Suppressor macrophage treated with lipopolysaccharide for 1 hour (primary cell): ENCODE results near the gene FADS6.

Source experiments
- DNase-seq, 3 donors: peaks; one replicate each; pipeline ENCODE4 v3.0.0-alpha.2; 2020 to 2022

Gene FADS6

GRCh38 chr17:74850310-74850709 is 43.1 kb downstream of the FADS6 start:
- no peak for DNase-seq

GRCh38 chr17:74848656-74849399 is 44.6 kb downstream of the FADS6 start:
- no peak for DNase-seq

DNA sequence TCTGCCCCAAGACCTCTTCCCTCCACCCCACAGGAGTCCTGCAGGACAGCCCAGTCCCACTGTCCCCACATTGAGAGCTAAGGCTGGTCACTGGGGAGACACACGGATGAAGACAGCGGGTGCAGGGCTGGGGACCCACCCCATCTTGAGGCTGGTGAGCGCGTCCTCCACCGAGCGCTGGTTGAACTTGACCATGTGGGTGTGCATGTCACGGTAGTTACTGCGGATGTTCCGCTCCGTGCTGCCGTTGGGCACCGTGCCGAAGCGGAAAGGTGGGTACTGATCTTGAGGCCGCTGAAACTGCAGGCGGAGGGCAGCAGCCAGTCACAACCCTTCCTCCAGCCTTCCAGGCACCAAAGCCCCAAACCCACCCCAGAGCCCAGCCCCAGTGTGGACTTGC is 46.8 kb downstream of the FADS6 start:
- no peak for DNase-seq

DNA sequence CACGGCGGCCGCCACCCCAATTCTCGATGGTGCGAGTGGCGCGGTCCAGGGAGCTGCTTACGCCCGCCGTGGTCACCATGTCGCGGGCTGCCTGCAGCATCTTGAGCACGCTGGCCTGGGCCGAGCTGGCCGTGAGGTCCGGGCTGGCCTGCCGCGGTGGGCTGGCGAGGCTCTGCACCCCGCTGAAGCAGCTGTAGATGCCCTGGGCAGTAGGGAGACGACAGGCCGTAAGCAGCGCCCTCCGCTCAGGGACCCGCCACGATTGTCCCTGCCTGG is 50.1 kb downstream of the FADS6 start:
- DNase-seq = no peak

GRCh38 chr17:74842599-74843351 is 50.7 kb downstream of the FADS6 start:
- peak; percentile 75 to 88 (median 81) for DNase-seq

DNA sequence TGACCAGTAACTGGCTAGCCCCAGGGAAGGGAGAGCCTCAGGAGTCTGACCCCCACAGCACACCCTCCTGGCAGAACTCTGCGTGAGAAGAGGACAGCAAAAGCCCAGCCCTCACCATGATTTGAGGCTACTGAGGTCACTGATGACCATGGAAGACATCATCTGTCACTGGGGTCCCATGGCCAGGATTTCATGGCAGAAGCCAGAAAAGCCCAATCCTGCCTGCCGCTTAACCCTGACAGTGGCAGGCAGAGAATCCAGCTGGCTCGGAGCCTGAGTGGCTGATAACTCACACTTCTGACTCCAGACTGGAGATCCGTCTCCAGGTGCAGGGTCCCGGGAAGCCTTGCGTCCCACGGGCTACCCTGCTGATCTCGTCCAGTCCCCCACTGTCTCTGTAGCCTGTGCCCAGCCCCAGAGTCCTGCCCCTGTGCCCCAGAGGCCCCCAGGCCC is 51.3 kb downstream of the FADS6 start:
- DNase-seq = peak in 1 of 3 donors; percentile 18

DNA sequence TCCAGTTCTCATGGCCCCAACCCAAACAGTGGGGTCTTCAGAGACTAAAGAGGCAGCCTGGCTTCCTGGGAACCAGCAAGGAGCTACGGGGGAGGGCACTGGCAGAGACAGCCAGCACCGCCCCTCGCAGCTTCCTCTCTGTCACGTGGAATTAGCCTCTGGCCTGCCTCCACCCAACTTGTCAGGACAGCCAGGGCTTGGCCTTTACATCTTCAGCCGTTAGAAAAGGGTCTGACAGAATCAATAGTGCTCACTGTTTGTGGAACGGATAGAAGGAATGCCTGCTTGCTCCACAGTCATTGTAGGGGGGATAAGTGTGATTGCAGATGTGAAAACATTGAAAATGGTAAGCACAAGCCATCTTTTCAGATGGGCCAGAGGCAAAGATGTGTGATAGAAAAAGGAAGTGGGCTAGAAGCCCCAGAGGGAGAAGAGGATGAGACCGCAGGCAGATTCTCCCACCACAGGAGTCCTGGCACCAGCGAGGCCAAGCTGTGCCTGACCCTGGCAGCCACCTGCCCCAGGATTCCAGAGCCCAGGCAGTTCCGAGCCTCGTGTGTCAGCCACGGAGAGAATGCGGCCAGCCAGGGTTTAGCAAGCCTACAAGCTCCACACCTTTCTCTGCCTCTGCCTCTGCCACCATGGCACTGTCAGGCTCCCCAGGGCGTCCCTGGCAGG is 52.3 kb downstream of the FADS6 start:
- peak; percentile 69 to 83 (median 72) for DNase-seq

DNA sequence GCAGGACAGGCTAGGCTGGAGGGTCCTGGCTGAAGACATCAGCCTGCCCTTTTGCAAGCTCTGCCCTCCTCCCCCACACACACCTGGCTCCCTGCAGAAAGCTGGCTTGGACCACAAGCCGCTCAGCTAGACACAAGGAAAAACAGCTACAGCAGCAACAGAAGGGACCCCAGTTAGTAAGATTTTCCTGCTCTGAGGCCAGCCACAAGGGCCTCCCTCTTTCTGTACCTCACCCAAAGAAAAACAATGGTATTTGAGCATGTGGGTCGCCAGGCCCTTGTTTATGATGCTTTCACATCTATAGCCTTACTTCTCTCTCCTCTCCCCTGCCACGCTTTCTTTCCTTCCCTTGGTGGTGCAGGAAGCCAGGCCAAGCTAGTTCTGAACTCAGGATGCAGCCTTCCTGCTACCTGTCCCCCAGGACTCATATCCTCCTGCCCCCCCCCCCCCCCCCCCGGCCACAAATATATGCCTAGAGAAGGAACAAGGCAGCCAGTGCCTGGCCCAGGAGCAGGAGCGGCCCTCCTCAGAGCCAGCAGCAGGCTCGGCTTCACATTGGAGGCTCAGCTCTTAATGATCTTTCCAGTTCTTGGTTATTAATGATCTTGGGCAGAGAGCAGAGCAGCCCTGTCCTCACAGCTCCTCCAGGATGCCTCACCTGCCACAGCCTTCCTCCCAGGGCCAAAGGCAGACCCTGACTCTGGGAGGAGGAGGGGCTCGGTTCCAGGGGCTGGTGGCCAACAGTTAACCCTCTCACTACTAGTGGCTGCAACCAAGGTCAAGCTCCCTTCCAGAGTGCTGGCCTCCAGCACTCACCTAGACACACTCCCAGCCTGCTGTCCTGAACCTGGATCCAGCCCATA is 53.2 kb downstream of the FADS6 start:
- no peak for DNase-seq

- DNase-seq = no peak
Measured at GRCh38 chr17:74838274-74838673, 55.2 kb downstream of the FADS6 start.

DNA sequence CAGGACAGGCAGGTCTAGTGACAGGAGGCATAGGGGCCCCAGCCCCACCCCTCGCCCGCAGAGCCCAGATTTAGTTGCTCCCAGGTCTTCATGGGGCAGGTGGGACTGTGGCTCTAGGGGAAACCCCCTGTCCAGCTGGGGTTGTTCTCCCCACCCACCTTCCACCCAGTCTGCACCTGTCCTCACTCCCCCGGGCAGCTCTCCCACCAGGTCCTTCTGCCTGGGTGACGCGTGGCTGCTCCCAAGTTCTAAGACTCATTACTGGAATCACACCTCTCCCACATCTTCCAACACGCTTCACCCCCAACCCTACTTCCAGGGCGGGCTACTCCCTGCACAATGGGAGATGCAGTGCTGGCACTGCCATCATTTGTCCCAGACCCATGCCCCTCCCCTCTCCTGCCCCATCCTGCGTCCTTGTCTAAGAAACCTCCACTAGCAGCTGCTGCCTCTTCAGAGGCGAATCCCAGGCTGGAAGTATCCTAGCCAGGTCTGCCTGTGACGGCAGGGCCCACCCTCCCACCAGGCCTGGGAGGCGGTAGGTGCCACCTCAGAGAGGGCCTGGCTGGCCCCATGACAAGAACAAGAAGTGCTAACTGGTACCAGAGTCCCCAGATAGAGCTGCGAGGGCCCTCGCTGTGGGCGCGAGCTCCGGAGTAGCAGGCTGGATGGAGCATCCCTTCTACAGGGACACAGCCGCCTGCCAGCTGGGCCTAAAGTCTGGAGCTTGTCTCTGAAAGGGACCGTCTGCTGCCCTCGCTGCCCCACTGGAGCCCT is 56.6 kb downstream of the FADS6 start:
- no peak for DNase-seq

DNA sequence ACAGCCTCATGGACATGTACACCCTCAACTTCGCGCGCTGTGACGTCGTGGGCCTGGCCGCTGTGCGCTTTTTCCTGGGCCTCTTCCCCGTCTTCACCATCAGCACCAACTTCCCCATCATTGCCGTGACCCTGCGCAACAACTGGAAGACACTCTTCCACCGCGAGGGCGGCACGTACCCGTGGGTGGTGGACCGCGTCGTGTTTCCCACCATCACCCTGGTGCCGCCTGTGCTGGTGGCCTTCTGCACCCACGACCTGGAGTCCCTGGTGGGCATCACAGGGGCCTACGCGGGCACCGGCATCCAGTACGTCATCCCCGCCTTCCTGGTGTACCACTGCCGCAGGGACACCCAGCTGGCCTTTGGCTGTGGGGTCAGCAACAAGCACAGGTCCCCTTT is 57.2 kb downstream of the FADS6 start:
- no peak for DNase-seq

DNA sequence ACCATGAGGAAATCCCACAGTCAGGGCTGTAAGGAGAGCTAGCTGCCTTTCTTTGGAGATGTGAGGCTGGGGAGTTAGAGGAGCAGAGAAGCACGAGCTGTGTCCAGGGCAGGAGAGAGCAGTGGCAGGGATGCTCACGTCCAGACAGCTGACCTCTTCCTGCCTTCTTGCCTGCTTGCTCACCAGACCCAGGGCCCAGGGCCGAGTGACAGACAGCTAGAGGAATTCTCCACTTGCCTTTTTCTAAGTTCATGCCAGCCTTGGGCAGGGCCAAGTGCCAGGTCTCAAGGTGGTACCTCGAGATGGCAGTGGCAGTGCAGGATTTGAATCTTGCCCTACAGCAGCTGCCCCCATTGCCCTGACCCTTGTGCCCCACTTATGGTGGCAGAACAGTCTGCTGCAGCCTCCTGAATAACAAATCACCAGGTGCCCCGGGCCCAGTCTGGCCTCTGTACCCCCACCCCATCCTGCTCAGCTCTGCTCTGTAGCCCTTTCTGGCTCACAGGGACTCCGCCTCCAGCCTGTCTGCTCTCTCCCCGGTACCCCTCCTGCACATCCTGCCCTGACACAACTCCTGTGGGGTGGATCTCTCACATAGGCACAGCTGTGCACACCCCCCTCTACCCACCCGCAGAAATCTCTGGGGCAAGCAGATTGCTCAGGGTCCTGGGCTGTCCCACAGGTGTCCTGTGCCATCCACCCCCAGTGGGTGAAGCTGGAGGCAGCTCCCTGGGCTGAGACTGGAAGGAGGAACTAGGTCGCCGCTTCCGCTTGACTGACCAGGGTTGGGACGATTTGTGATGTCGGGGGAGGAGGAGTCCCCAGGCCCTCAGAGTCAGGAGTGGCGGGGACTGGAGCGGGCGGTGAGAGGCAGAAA is 59.7 kb downstream of the FADS6 start:
- DNase-seq = peak; percentile 39 to 75 (median 58)

DNA sequence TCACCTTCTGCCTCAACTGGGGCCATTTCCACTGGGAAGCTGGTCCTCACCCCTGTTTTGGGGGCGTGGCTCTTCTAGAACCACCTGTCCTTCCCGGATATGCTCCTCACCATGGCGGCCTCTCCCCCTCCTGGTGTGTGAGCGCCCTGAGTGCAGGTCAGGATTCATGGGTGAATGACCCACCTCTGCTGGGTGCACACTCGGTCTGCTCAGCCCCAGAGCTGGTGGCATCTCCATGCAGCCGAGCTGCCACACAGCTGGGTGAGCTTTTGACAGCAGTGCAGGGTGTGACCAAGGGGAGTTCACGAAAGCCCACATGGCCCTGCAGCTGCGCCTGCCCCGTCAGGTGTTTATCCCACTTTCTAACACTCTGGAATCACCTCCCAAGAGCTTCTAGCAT is 61.0 kb downstream of the FADS6 start:
- DNase-seq = no peak

- no peak for DNase-seq
Measured at GRCh38 chr17:74831444-74832146, 61.8 kb downstream of the FADS6 start.

DNA sequence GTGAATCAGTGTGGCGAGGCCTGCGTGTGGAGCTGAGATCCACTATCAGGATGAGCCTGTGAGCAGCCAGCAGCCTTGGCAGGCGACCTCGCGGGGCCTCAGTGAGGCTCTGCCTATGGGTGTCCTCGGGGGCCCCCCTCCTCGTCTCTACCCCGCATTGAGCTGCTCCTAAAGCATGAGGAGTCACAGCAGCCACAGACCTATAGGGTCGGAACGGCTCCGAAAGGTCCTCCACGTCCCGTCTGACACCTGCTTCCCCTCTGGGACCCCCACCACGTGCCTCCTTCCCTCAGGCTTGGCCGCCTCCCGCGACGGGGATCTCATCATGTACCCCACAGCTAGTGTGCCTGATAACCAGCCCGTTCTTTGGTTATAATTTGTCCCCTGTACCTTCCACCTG is 62.6 kb downstream of the FADS6 start:
- no peak for DNase-seq

DNA sequence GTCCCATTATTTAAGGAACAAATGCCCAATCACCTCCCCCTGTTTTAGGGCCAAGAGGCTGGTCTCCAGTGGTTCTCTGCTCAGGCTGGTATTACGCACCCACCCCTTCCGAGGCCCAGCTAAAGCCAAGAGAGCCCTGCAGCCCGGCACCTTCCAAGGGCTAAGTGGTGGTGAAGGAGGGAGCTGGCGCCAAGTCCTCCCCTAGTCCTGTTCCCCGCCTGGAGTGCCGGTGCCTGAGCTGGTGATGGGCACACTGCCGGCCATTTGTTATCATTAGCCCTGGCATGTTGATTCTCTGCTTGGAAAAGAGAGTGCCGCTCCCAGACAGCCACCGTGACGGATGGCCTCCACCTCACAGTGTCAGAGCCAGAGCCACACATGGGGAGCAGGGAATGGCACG is 65.6 kb downstream of the FADS6 start:
- DNase-seq = no peak
